Keratinocyte (primary cell): ENCODE measurements around the gene ANKRD13A. TPM values are rescaled to one million over a fixed set of nuclear protein-coding genes. Genes with fewer than 3 reads are reported as not detected.
"Not testable (repeated sequence)": the region's sequence is repeated elsewhere in the genome, so short reads cannot be mapped to it uniquely, and the experiment has no call there.

ENCODE experiments used
- DNase-seq: peaks from one replicate; pipeline ENCODE4 v3.0.0-alpha.2; 2011; ENCODE audit warnings: low read depth, missing footprints, low spot score
- FAIRE-seq: peaks from 2 replicates; lab custom pipeline; 2011; peaks lifted over from hg19 to GRCh38; lab: Jason Lieb, UNC
- H2AFZ ChIP-seq: 2 replicates; pipeline ENCODE4 v1.6.0; 2012; ENCODE audit warnings: low read length, control low read depth, inconsistent platforms; ENCODE audit not compliant: control insufficient read depth
- H3K27ac ChIP-seq: 2 replicates; pipeline ENCODE4 v1.5.1; 2011; ENCODE audit warnings: low read length; ENCODE audit not compliant: control insufficient read depth, insufficient read depth
- H3K27me3 ChIP-seq: 3 replicates; pipeline ENCODE4 v1.6.0; 2011; ENCODE audit warnings: low read length; ENCODE audit not compliant: control insufficient read depth, insufficient read depth; ENCODE audit errors: extremely low read depth
- H3K36me3 ChIP-seq, 2 experiments: 2 replicates in 1 of 2; 3 replicates in 1 of 2; pipeline ENCODE4 v1.5.1; 2011; ENCODE audit warnings: low read length in 2 of 2, mild to moderate bottlenecking in 1 of 2; ENCODE audit not compliant: control insufficient read depth in 2 of 2, insufficient read depth in 2 of 2; ENCODE audit errors: extremely low read depth in 1 of 2
- H3K4me1 ChIP-seq: 3 replicates; pipeline ENCODE4 v1.5.1; 2011; ENCODE audit warnings: low read length; ENCODE audit not compliant: control insufficient read depth, insufficient read depth; ENCODE audit errors: extremely low read depth
- H3K4me2 ChIP-seq: 3 replicates; pipeline ENCODE4 v1.6.0; 2011; ENCODE audit warnings: low read depth, low read length; ENCODE audit not compliant: control insufficient read depth, insufficient read depth; ENCODE audit errors: extremely low read depth
- H3K4me3 ChIP-seq, 3 experiments: fragments of 200-600 bp in 1 of 3; sonication (generic) in 1 of 3; 2 replicates in 2 of 3; 3 replicates in 1 of 3; pipeline ENCODE4 v1.5.1; 2011 to 2016; ENCODE audit warnings: low read length in 3 of 3, mild to moderate bottlenecking in 3 of 3, control low read depth in 2 of 3, inconsistent platforms in 1 of 3, low read depth in 1 of 3, mixed read lengths in 1 of 3, mixed run types in 1 of 3, moderate library complexity in 1 of 3; ENCODE audit not compliant: control insufficient read depth in 2 of 3, insufficient read depth in 2 of 3; ENCODE audit errors: extremely low read depth in 1 of 3
- H3K79me2 ChIP-seq: 2 replicates; pipeline ENCODE4 v1.6.0; 2012; ENCODE audit warnings: low read length; ENCODE audit not compliant: control insufficient read depth, insufficient read depth
- H3K9ac ChIP-seq: 3 replicates; pipeline ENCODE4 v1.6.0; 2011; ENCODE audit warnings: low read length; ENCODE audit not compliant: control insufficient read depth, insufficient read depth; ENCODE audit errors: extremely low read depth
- H3K9me1 ChIP-seq: 3 replicates; pipeline ENCODE4 v1.6.0; 2011; ENCODE audit warnings: low read length; ENCODE audit not compliant: control insufficient read depth, insufficient read depth; ENCODE audit errors: extremely low read depth
- H3K9me3 ChIP-seq: 2 replicates; pipeline ENCODE4 v1.5.1; 2012; ENCODE audit warnings: low read depth, low read length; ENCODE audit not compliant: control insufficient read depth
- H4K20me1 ChIP-seq: 3 replicates; pipeline ENCODE4 v1.6.0; 2011; ENCODE audit warnings: low read length; ENCODE audit not compliant: control insufficient read depth, insufficient read depth; ENCODE audit errors: extremely low read depth
- CTCF ChIP-seq, 3 experiments: IDR thresholded peaks in 1 of 3; conservative IDR thresholded peaks in 1 of 3; optimal IDR thresholded peaks in 1 of 3; 2 replicates in 2 of 3; 3 replicates in 1 of 3; pipeline versions ENCODE3 to v1.5.1; 2011; ENCODE audit warnings: low read length in 3 of 3, mild to moderate bottlenecking in 3 of 3, moderate library complexity in 2 of 3, control low read depth in 1 of 3, inconsistent platforms in 1 of 3; ENCODE audit not compliant: insufficient read depth in 2 of 3; ENCODE audit errors: extremely low read depth in 1 of 3
- EZH2 ChIP-seq: IDR thresholded peaks from one replicate; pipeline ENCODE4 v1.6.1; 2012; ENCODE audit warnings: inconsistent platforms, mild to moderate bottlenecking, low read length, moderate library complexity
- dilution Hi-C: fragments of 300-500 bp; cut with MboI; formaldehyde crosslinking; loops from one replicate; pipeline ENCODE4 v1.7.0; 2020; ENCODE audit warnings: low sequenced_read_pairs; ENCODE audit not compliant: extremely low pct_ligation_motif_present
- polyA plus RNA-seq, 5 experiments: library from polyadenylated mRNA; depleted of rRNA in 3 of 5; stranded (reverse) in 3 of 5; stranded (forward) in 1 of 5; unstranded in 1 of 5; fragments of >200 nt; gene quantifications; 1 replicate in 1 of 5; 2 replicates in 3 of 5; 3 replicates in 1 of 5; pipeline versions ENCODE4 v1.2.1 to v1.2.3, GENCODE V29; 2011 to 2012; ENCODE audit warnings: missing spikeins in 2 of 5, low read depth in 1 of 5, low replicate concordance in 1 of 5

ANKRD13A gene
- polyA plus RNA-seq, 1 donor (not counting 4 experiments of a cell fraction or from before 2014, with no cell fraction given): 73.1 TPM

- Histone ChIP-seq H3K4me2 (no peak overlapping the region), H4K20me1 (no peaks in the 10 kb centered on the region), H3K4me1 (no peaks in the 10 kb centered on the region), H3K27me3 (no peaks in the 10 kb centered on the region), H3K9ac (no peak overlapping the region), H3K9me1 (no peaks in the 10 kb centered on the region), H3K9me3 (no peaks in the 10 kb centered on the region), H3K27ac (no peak overlapping the region), H3K79me2 (no peaks in the 10 kb centered on the region), H2AFZ (no peak overlapping the region), H3K4me3 (no peak overlapping the region), H3K36me3 (no peaks in the 10 kb centered on the region)
- DNase-seq (no peak), FAIRE-seq (no peak)
- no peak for TF ChIP-seq EZH2
- TF ChIP-seq CTCF (optimal IDR thresholded peaks at IDR 0.05 in 1 of 3, IDR thresholded peaks at IDR 0.05 in 1 of 3, conservative IDR thresholded peaks at IDR 0.05 in 1 of 3; ENCODE audit: extremely low read depth in 1 of 3, insufficient read depth in 2 of 3, low read length in 3 of 3): no peak
- dilution Hi-C loops: no loop called here
Observed at GRCh38 chr12:110084314-110085015, 85.2 kb downstream of the ANKRD13A start.

- dilution Hi-C loops, FAIRE-seq, H3K9me1 ChIP-seq, H3K27ac ChIP-seq, H2AFZ ChIP-seq, H3K79me2 ChIP-seq, H3K4me2 ChIP-seq, DNase-seq, H3K9ac ChIP-seq, H3K27me3 ChIP-seq, H4K20me1 ChIP-seq, H3K9me3 ChIP-seq, H3K4me1 ChIP-seq, H3K4me3 ChIP-seq, H3K36me3 ChIP-seq: not testable (repeated sequence)
Observed at GRCh38 chr12:110088216-110088615, 89.0 kb downstream of the ANKRD13A start.

- H3K9me1 ChIP-seq: no peaks in the 10 kb centered on the region
- H3K27ac ChIP-seq: no peak overlapping the region
- H3K9me3 ChIP-seq: no peaks in the 10 kb centered on the region
- no peaks in the 10 kb centered on the region for H3K36me3 ChIP-seq
- H3K4me2 ChIP-seq: no peak overlapping the region
- H3K4me1 ChIP-seq: no peaks in the 10 kb centered on the region
- DNase-seq (no peak), FAIRE-seq (no peak)
- no peaks in the 10 kb centered on the region for H4K20me1 ChIP-seq
- no peaks in the 10 kb centered on the region for H3K27me3 ChIP-seq
- H3K4me3 ChIP-seq: no peak overlapping the region
- no peaks in the 10 kb centered on the region for H3K79me2 ChIP-seq
- no peak for TF ChIP-seq CTCF (optimal IDR thresholded peaks at IDR 0.05 in 1 of 3, IDR thresholded peaks at IDR 0.05 in 1 of 3, conservative IDR thresholded peaks at IDR 0.05 in 1 of 3; ENCODE audit: extremely low read depth in 1 of 3, insufficient read depth in 2 of 3, low read length in 3 of 3)
- no peak for TF ChIP-seq EZH2
- dilution Hi-C loops: no loop called here
- H2AFZ ChIP-seq: no peak overlapping the region
- H3K9ac ChIP-seq: no peak overlapping the region
Observed at GRCh38 chr12:110088936-110089335, 89.7 kb downstream of the ANKRD13A start.
